Right atrium auricular region (tissue), 2 donors: ENCODE measurements around the gene FAM200A. TPM values are rescaled to one million over a fixed set of nuclear protein-coding genes. Genes with fewer than 3 reads are reported as not detected.

Experiments used
- DNase-seq: peaks from one replicate; pipeline ENCODE4 v3.0.0-alpha.2; 2019; ENCODE audit warnings: low spot score
- H3K27ac ChIP-seq, 2 donors: fragments of 200-600 bp; sonication (generic); 1 replicate in 1 of 2; 2 replicates in 1 of 2; pipeline ENCODE4 v1.5.1; 2016 to 2019
- H3K27me3 ChIP-seq, 2 donors: fragments of 200-600 bp; sonication (generic); one replicate each; pipeline versions ENCODE4 v1.5.1 to v1.6.0; 2017 to 2019
- H3K36me3 ChIP-seq: fragments of 200-600 bp; sonication (generic); one replicate; pipeline ENCODE4 v1.5.1; 2016
- H3K4me1 ChIP-seq, 2 donors: fragments of 200-600 bp; sonication (generic); one replicate each; pipeline versions ENCODE4 v1.5.1 to v1.6.0; 2017 to 2019
- H3K4me3 ChIP-seq, 2 donors: fragments of 200-600 bp; sonication (generic); 1 replicate in 1 of 2; 2 replicates in 1 of 2; pipeline ENCODE4 v1.5.1; 2017 to 2019; ENCODE audit warnings: mild to moderate bottlenecking in 1 of 2, moderate library complexity in 1 of 2
- H3K9me3 ChIP-seq, 2 donors: fragments of 200-600 bp; sonication (generic); one replicate each; pipeline ENCODE4 v1.5.1; 2019
- CTCF ChIP-seq, 2 donors: fragments of 200-600 bp; sonication (generic); IDR thresholded peaks; one replicate each; pipeline ENCODE4 v1.5.1; 2019; ENCODE audit warnings: antibody characterized with exemption in 2 of 2
- total RNA-seq, 2 donors: library from RNA; depleted of rRNA; stranded (reverse); fragments of >200 nt; gene quantifications; one replicate each; pipeline ENCODE4 v1.1.0, GENCODE V29; 2016

The FAM200A gene
- total RNA-seq, 2 donors from 2014 or later = 4.6 to 5.0 TPM

- no peaks in the 10 kb centered on the region for H3K4me1 ChIP-seq
- H3K36me3 ChIP-seq = peaks cover 47% of the 10 kb centered on the region
- no peaks in the 10 kb centered on the region for H3K27me3 ChIP-seq
These were observed 26.0 kb downstream of the FAM200A start for GRCh38 chr7:99525713-99526440.

GRCh38 chr7:99521399-99521798 lies 30.5 kb downstream of the FAM200A start:
- Histone ChIP-seq H3K9me3 (no peaks in the 10 kb centered on the region), H3K27ac (no peak overlapping the region), H3K4me3 (no peak overlapping the region), H3K27me3 (no peaks in the 10 kb centered on the region), H3K36me3 (peaks cover 29% of the 10 kb centered on the region), H3K4me1 (no peaks in the 10 kb centered on the region)
- TF ChIP-seq CTCF (IDR thresholded peaks at IDR 0.05) = no peak
- no peak for DNase-seq

More at GRCh38 chr7:99525713-99526440, 26.0 kb downstream of the FAM200A start:
- Histone ChIP-seq H3K9me3 (peaks cover 6 to 27% of the 10 kb centered on the region in 2 donors), H3K27ac (no peak overlapping the region), H3K4me3 (no peak overlapping the region)
- no peak for TF ChIP-seq CTCF (IDR thresholded peaks at IDR 0.05)
- no peak for DNase-seq

GRCh38 chr7:99514050-99514449 lies 37.9 kb downstream of the FAM200A start:
- no peak for TF ChIP-seq CTCF (IDR thresholded peaks at IDR 0.05)
- H3K9me3 ChIP-seq = no peaks in the 10 kb centered on the region
- H3K36me3 ChIP-seq = peaks cover 27% of the 10 kb centered on the region
- H3K4me3 ChIP-seq = no peak overlapping the region
- no peaks in the 10 kb centered on the region for H3K4me1 ChIP-seq
- no peaks in the 10 kb centered on the region for H3K27me3 ChIP-seq
- no peak for DNase-seq
- no peak overlapping the region for H3K27ac ChIP-seq

GRCh38 chr7:99505324-99505662 lies 46.6 kb downstream of the FAM200A start:
- H3K9me3 ChIP-seq = no peaks in the 10 kb centered on the region
- peaks cover 0 to 35% of the 10 kb centered on the region in 2 donors for H3K4me1 ChIP-seq
- no peak for TF ChIP-seq CTCF (IDR thresholded peaks at IDR 0.05)
- H3K4me3 ChIP-seq = peak overlapping the region; percentile 71 to 83
- peak overlapping the region; percentile 94 for H3K27ac ChIP-seq
- no peak for DNase-seq
- no peaks in the 10 kb centered on the region for H3K27me3 ChIP-seq
- no peaks in the 10 kb centered on the region for H3K36me3 ChIP-seq

- no peak for TF ChIP-seq CTCF (IDR thresholded peaks at IDR 0.05)
- peaks cover 0 to 35% of the 10 kb centered on the region in 2 donors for H3K4me1 ChIP-seq
These were observed 47.2 kb downstream of the FAM200A start, which contains the start of gene ZKSCAN5 for GRCh38 chr7:99504603-99505323. Gene ZKSCAN5, plus strand, starts transcription at chr7:99504662. Its CDS starts 1,383 bp downstream, at chr7:99506045.

More at GRCh38 chr7:99504603-99505323, 47.2 kb downstream of the FAM200A start, which contains the start of gene ZKSCAN5:
- Histone ChIP-seq H3K27me3 (no peaks in the 10 kb centered on the region), H3K4me3 (peak within 1 kb of the TSS; percentile 71 to 83), H3K36me3 (no peaks in the 10 kb centered on the region), H3K9me3 (no peaks in the 10 kb centered on the region), H3K27ac (peak within 1 kb of the TSS; percentile 94)
- peak; percentile 99 for DNase-seq
